Measurements from ENCODE around the gene ERC1.

ERC1 gene

DNA sequence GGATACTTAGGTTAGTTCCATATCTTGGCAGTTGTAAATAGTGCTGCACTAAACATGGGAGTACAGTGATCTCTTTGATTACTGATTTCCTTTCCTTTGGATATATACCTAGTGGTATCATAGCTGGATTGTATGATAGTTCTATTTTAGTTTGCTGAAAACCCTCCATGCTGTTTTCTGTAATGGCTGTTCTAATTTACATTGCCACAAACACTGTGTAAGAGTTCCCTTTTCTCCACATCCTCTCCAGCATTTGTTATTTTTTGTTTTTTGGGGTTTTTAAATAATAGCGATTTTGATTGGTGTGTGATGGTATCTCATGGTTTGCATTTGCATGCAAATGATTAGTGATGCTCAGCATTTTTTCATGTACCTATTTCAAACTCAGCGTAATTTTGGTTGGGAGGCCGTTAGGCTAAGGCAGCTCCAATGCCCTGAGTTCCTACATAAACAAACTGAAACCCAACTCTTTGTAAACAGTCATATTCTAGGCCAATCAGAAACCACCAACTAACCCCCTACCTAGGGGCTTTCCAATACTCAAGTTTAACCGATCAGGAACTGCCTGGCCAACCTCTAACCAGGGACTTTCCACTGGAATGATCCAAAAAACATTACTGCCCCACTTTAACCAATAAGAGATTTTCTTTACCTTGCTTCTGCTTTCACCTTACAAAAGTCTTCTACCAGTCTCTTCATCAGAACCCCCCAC, 431.7 kb downstream of the ERC1 start:
- Histone ChIP-seq H3K9ac (no peak overlapping the region), H3K4me3 (no peak overlapping the region), H3K27me3 (no peaks in the 10 kb centered on the region), H3K9me3 (peaks cover 31% of the 10 kb centered on the region), H3K4me1 (no peaks in the 10 kb centered on the region), H3K36me3 (peaks cover 21% of the 10 kb centered on the region), H3K4me2 (no peak overlapping the region), H4K20me1 (no peaks in the 10 kb centered on the region), H3K27ac (no peak overlapping the region)
- no peak for TF ChIP-seq Cebpa-rat (IDR thresholded peaks at IDR 0.05)

DNA sequence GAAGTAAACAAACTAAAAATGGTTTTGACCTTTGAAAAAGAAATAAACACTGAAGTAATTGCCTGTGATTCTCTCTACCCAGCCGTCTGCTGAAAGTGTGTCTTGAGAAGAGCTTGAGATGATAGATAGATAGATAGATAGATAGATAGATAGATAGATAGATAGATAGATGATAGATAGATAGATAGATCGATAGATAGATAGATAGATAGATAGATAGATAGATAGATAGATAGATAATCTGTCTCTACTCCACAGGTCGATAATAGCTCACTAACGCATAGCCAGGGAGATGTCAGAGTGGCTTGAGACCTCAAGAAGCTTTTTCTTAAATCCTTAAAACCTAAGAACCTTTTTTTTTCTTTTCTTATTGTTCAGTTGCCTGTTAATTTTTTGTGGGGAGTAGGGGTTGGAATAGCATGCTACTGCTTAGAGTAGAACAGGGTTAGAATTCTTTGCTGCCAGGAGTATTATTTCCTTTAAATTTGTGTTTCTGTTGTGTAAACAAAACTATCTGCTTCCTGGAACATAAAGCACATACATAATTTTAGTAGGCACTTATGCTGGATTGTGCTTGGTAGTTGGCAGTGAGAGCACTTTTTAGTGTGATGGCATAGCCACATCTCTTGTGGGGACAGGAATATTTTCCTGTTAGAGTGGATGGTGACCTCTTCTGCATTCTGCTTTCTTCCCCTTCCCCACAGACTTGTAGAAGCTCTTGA, 433.8 kb downstream of the ERC1 start:
- no peak overlapping the region for H3K27ac ChIP-seq

DNA sequence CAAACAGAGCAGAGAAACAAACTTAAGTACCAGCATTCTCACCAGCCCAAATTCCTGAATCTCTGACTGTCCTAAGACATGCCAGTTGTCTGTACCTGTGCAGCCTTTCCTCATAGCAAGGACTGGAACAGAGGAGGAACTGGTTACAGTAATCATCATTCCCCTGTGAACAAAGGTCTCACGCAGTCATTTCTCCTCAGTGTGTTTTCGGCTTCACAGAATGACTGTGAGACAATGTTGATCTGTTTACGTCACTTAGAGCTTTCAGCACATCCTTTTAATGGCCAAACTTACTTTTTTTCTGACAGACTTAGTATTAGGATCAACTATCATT, 434.3 kb downstream of the ERC1 start:
- H4K20me1 ChIP-seq: no peaks in the 10 kb centered on the region
- no peak overlapping the region for H3K4me2 ChIP-seq
- H3K4me1 ChIP-seq: no peaks in the 10 kb centered on the region
- H3K9me3 ChIP-seq: peaks cover 27% of the 10 kb centered on the region
- no peaks in the 10 kb centered on the region for H3K27me3 ChIP-seq
- peaks cover 18% of the 10 kb centered on the region for H3K36me3 ChIP-seq
- no peak overlapping the region for H3K9ac ChIP-seq
- H3K27ac ChIP-seq: no peak overlapping the region
- TF ChIP-seq Cebpa-rat (IDR thresholded peaks at IDR 0.05): no peak
- no peak overlapping the region for H3K4me3 ChIP-seq

More for the DNA sequence above, 433.8 kb downstream of the ERC1 start:
- no peak overlapping the region for H3K4me2 ChIP-seq
- TF ChIP-seq Cebpa-rat (IDR thresholded peaks at IDR 0.05): no peak
- no peaks in the 10 kb centered on the region for H3K4me1 ChIP-seq
- H3K36me3 ChIP-seq: peaks cover 18% of the 10 kb centered on the region
- H3K4me3 ChIP-seq: no peak overlapping the region
- H4K20me1 ChIP-seq: no peaks in the 10 kb centered on the region
- no peak overlapping the region for H3K9ac ChIP-seq
- peaks cover 31% of the 10 kb centered on the region for H3K9me3 ChIP-seq
- no peaks in the 10 kb centered on the region for H3K27me3 ChIP-seq

DNA sequence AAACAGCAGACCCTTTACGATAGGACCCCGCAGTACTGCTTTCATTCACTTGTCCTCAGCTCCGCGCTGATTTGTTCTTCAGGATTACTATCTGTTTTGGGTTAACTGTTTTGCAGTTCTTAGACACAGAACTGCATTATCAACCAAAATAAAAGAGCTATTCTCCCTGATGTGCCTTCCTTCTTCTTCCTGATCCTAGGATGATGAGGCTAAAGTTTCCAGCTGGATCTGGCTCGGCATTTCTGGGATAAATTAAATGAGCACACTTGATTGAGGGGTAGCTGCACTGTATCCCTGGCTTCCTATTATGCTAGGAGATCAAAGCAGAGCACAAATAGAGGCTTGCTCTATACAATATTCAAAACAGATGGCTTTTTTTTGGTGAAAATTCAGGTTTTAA, 437.6 kb downstream of the ERC1 start:
- Histone ChIP-seq H3K27me3 (no peaks in the 10 kb centered on the region), H3K4me3 (no peak overlapping the region), H3K36me3 (0 out of 2 replicates have a peak, but pooled peaks cover 6% of the 10 kb centered on the region), H3K4me2 (no peak overlapping the region), H4K20me1 (no peaks in the 10 kb centered on the region), H3K9ac (no peak overlapping the region), H3K27ac (no peak overlapping the region), H3K4me1 (no peaks in the 10 kb centered on the region), H3K9me3 (no peaks in the 10 kb centered on the region)
- TF ChIP-seq Cebpa-rat (IDR thresholded peaks at IDR 0.05): no peak

DNA sequence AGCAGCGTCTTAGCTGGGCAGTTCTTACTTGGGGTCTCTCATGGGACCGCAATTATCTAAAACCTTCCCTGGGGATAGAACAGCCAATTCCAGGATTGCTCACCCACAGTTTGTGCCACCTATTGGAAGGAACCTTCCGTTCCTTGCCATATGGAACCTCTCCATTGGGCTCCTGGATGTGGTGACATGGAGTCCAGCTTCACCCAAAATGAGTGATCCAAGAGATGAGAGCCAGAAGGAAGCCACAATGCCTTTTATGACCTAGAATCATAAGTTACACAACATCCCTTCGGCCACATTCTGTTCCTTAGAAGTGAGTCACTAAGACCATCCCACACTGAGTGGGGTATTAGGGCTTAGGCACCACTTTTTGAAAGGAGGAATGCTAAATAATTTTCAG, 439.0 kb downstream of the ERC1 start:
- no peak overlapping the region for H3K9ac ChIP-seq
- no peaks in the 10 kb centered on the region for H3K27me3 ChIP-seq
- TF ChIP-seq Cebpa-rat (IDR thresholded peaks at IDR 0.05): no peak
- no peaks in the 10 kb centered on the region for H3K9me3 ChIP-seq
- no peaks in the 10 kb centered on the region for H4K20me1 ChIP-seq
- H3K27ac ChIP-seq: no peak overlapping the region
- H3K4me1 ChIP-seq: no peaks in the 10 kb centered on the region
- H3K36me3 ChIP-seq: peaks cover 6% of the 10 kb centered on the region; the same call in 1 of the 2 replicates
- no peak overlapping the region for H3K4me2 ChIP-seq
- no peak overlapping the region for H3K4me3 ChIP-seq

DNA sequence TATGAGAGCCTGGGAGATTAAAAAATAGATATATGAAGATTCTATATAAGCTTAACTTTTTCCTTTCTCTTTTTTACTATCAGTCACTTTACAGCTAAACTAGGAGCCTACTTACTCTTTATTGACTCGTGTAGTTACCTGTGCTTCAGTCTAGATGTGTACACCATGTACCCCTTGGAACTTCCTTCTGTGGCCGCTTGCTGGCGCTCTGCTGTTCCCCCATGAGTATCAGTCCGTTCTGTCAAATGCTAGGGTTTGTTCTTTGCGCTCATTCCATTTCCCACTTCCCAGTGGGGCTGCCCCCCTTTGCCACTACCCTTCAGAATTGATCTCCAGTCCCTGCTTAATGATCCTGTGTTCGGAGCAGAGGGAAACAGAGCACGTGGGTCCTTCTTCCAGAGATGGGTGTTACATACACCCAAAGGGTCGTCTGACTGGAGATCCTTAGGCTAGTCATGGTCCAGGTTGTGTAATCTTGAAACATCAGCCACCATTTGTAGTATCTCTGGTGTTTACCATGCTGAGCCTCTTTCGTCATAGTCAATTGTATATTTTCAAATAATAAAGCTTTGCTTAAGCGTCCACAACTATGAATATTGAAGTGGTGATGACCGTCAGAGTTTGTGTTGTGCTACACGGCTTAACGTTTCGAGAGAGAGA, 443.4 kb downstream of the ERC1 start:
- Histone ChIP-seq H3K9me3 (no peaks in the 10 kb centered on the region), H3K4me2 (no peak overlapping the region), H3K4me1 (no peaks in the 10 kb centered on the region), H3K9ac (no peak overlapping the region), H3K27ac (no peak overlapping the region), H3K27me3 (no peaks in the 10 kb centered on the region), H4K20me1 (no peaks in the 10 kb centered on the region), H3K4me3 (no peak overlapping the region), H3K36me3 (no peaks in the 10 kb centered on the region; the same call in 1 of the 2 replicates)
- no peak for TF ChIP-seq Cebpa-rat (IDR thresholded peaks at IDR 0.05)

DNA sequence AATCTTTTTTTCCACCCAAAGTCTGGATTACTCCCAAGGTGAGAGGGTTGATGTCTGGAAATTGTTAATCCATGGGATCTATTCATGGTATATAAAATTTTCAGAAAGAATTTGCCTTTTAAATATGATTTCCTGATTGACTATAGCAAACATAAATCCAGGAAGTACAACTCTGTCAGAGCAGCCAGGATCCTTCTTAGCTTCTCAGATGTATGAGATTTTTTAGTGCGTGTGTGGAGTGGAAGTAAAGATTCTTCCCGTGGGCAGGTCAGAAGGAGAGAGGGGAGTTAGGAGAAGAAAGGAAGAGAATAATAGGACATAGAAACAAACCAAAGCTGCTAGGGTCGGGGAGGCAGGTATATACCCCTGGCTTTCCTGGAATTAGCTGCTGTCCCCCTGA, 444.0 kb downstream of the ERC1 start:
- H3K9me3 ChIP-seq: no peaks in the 10 kb centered on the region
- H3K27ac ChIP-seq: no peak overlapping the region
- H3K9ac ChIP-seq: no peak overlapping the region
- H3K4me3 ChIP-seq: no peak overlapping the region
- TF ChIP-seq Cebpa-rat (IDR thresholded peaks at IDR 0.05): no peak
- no peak overlapping the region for H3K4me2 ChIP-seq
- no peaks in the 10 kb centered on the region for H3K4me1 ChIP-seq
- no peaks in the 10 kb centered on the region; the same call in 1 of the 2 replicates for H3K36me3 ChIP-seq
- no peaks in the 10 kb centered on the region for H4K20me1 ChIP-seq
- no peaks in the 10 kb centered on the region for H3K27me3 ChIP-seq

DNA sequence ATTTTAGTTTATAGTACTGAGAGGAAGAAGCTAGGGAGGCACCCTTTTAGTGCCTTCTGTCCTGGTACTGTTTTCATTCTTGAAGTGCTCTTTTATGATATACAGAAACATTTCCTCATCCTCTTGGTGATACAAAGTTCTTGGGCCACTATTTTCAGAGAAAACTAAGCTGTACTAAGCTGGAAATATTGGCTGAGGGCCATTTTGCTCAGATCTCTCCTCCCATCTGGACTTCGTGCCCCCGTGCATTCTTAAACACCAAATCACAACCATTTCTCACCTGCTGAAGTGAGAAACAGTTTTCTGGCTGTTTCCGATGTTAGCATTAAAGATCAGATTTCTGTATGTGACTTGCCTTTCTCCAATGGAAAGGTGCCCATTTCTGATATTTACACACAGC, 444.4 kb downstream of the ERC1 start:
- Histone ChIP-seq H4K20me1 (no peaks in the 10 kb centered on the region), H3K4me3 (no peak overlapping the region), H3K4me2 (no peak overlapping the region), H3K9ac (no peak overlapping the region), H3K27ac (no peak overlapping the region), H3K4me1 (no peaks in the 10 kb centered on the region), H3K9me3 (no peaks in the 10 kb centered on the region), H3K27me3 (no peaks in the 10 kb centered on the region), H3K36me3 (no peaks in the 10 kb centered on the region; the same call in 1 of the 2 replicates)
- TF ChIP-seq Cebpa-rat (IDR thresholded peaks at IDR 0.05): no peak

DNA sequence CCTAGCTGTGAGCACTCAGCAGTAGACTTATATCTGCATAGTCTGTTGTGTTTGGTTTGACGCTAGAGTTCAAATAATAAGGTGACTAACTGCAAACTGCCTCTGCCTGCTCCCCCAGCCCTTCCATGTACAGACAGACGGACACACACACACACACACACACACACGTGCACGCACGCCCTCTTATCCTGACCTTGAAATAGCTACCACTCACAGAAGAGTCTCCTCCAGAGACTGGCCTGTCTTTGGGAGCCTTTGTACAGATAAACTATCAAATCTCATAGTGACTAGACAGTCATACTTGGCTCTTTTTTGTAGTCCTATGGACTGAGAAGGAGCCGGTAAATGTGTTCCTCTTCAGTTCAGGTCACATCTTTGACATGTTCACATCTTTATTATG, 445.0 kb downstream of the ERC1 start:
- H3K27ac ChIP-seq: no peak overlapping the region
- no peaks in the 10 kb centered on the region for H4K20me1 ChIP-seq
- H3K9ac ChIP-seq: no peak overlapping the region
- no peak overlapping the region for H3K4me3 ChIP-seq
- no peaks in the 10 kb centered on the region for H3K4me1 ChIP-seq
- TF ChIP-seq Cebpa-rat (IDR thresholded peaks at IDR 0.05): no peak
- H3K4me2 ChIP-seq: no peak overlapping the region
- no peaks in the 10 kb centered on the region; the same call in 1 of the 2 replicates for H3K36me3 ChIP-seq
- H3K27me3 ChIP-seq: no peaks in the 10 kb centered on the region
- H3K9me3 ChIP-seq: no peaks in the 10 kb centered on the region

DNA sequence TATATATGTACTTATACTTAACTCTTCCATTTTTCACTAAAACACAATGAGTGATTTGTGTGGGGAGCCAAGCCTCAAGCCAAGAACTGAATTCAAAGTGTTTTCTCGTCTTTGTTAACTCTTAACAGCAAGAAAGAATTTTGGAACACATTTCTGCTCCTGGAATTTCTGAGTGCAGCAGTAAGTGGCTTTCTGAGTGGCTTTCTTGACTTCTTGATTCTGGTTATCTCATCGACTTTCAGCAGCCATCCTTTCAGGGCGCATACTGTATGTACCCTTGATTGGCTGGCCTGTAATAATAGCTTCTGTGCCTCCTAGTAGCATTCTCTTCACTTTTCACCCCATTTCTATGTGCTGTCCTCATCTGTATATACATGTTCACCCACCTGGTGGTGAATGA, 446.0 kb downstream of the ERC1 start:
- Histone ChIP-seq H3K4me2 (no peak overlapping the region), H3K9me3 (no peaks in the 10 kb centered on the region), H3K27ac (no peak overlapping the region), H3K36me3 (no peaks in the 10 kb centered on the region; the same call in 1 of the 2 replicates), H4K20me1 (no peaks in the 10 kb centered on the region), H3K27me3 (no peaks in the 10 kb centered on the region), H3K9ac (no peak overlapping the region), H3K4me1 (no peaks in the 10 kb centered on the region), H3K4me3 (no peak overlapping the region)
- no peak for TF ChIP-seq Cebpa-rat (IDR thresholded peaks at IDR 0.05)
